T47D (cell line): Measurements from ENCODE around the gene PDE8A.
"Not testable (repeated sequence)": the region's sequence is repeated elsewhere in the genome, so short reads cannot be mapped to it uniquely, and the experiment has no call there.

Experiments used
- DNase-seq, 2 experiments: peaks; one replicate each; pipeline versions ENCODE4 v3.0.0 to v3.0.0-alpha.2; 2011 to 2012; ENCODE audit warnings: low read depth in 1 of 2, low spot score in 1 of 2
- JUND ChIP-seq: IDR thresholded peaks from 2 replicates; pipeline ENCODE4 v1.6.1; 2012; ENCODE audit warnings: low read depth
- in situ Hi-C: cut with HindIII; loops from 2 replicates; pipeline ENCODE4 v1.10.0; 2016; ENCODE audit warnings: low sequenced_read_pairs, low pct_unique_long_range_greater_than_20kb

The PDE8A gene

GRCh38 chr15:85162237-85162636, 180.6 kb downstream of the PDE8A start:
- in situ Hi-C loops, result no loop called here
- no peak for TF ChIP-seq JUND
- DNase-seq, result no peak

GRCh38 chr15:85164841-85165466, 183.3 kb downstream of the PDE8A start:
- DNase-seq, result peak in 1 of 2 experiments; percentile 68
- in situ Hi-C loops, result no loop called here
- no peak for TF ChIP-seq JUND

DNA sequence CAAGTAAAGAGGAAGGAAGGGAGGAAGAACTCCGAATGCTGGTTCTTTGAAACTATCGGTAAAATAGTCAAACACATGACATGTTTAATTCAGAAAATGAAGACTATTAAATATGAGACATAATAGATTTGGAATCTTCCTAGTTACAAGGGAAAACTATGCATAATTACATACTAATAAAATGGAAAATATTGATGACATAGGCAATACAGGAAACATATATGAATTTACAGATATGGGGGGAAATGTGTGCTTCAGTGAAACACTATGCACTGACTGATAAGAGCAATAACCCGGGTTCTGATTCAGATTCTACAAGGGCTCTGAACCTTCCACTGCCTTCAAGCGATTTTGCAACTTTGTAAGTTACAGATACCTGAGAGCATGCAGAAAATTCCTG, 185.9 kb downstream of the PDE8A start:
- DNase-seq, result no peak
- in situ Hi-C loops, result no loop called here
- no peak for TF ChIP-seq JUND

DNA sequence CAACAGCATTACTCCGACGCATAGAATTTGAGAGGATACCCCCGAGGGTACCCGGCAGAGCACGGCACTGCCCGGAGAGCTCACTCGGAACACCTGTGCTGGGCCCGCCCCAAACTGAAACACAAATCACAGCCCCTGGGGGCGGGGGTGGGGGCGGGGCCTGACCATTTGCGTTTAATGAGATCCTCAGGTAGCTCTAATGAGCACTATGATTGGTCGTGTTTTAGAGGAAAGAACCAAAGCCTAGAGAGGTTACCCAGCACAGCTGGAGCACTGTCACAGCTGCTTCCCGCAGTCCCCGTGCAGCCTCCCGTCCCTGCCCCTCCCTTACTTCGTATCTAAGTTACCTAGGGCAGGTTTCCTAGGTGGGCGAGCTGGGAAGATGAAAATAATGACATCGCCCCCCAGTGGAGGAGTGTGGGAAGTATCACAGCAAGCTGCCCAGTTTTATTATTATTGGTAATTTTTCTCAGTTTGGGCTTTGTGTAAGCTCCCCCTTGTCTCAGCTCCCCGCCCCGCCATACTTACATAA, 187.1 kb downstream of the PDE8A start:
- no peak for TF ChIP-seq JUND
- DNase-seq, result peak; percentile 63 to 93
- in situ Hi-C loops, result no loop called here

- no peak for TF ChIP-seq JUND
- in situ Hi-C loops, result no loop called here
- DNase-seq, result no peak
These were observed 190.1 kb downstream of the PDE8A start for GRCh38 chr15:85171736-85172135.

DNA sequence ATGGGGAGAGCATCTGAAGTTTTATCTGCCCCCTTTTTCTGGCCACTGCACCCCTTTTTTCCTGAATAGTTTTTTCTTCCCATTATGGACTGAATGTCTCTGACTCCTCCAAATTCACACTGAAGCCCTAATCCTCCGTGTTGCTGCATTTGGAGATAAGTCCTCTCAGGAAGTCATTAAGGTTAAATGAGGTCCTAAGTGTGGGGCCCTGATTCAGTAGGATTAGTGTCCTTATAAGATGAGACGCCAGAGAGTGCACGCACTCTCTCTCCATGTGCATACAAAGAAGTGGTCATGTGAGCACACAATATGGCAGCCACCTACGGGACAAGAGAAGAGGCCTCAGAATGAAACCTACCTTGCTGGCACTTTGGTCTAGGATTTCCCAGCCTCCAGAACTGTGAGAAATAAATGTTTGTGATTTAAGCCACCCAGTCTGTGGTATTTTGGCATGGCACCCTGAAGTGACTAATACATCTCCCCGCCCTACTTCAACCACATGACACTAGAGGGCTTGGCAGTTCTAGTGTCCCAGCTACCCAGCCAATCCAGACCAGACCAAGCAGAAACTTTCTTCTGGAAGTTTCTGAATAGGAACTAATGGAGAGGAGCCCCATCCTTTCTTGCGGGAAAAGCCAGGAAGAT, 191.3 kb downstream of the PDE8A start:
- DNase-seq, result no peak
- in situ Hi-C loops, result no loop called here
- TF ChIP-seq JUND, result no peak

DNA sequence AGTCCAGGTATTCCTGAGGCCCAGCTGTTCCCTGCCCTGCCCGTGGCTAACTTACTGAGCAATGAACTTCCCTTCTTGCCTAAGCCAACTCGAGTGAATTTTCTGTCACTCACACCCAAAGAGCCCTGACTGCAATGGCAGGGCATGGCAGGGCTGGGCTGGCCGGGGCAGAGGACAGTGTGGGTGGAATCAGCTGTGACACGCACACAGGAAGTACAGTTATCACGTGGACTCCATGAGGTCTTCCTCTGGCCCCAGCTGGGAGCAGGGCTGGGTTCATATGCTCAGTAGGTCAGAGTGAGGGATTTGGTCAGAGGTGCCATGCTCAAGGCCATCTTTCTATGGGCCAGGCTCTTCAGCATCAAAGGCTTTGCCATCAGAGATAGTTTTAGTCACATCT, 192.0 kb downstream of the PDE8A start:
- in situ Hi-C loops, DNase-seq: not testable (repeated sequence)

GRCh38 chr15:85174521-85174920, 192.9 kb downstream of the PDE8A start:
- no peak for DNase-seq
- TF ChIP-seq JUND, result no peak
- in situ Hi-C loops, result no loop called here

DNA sequence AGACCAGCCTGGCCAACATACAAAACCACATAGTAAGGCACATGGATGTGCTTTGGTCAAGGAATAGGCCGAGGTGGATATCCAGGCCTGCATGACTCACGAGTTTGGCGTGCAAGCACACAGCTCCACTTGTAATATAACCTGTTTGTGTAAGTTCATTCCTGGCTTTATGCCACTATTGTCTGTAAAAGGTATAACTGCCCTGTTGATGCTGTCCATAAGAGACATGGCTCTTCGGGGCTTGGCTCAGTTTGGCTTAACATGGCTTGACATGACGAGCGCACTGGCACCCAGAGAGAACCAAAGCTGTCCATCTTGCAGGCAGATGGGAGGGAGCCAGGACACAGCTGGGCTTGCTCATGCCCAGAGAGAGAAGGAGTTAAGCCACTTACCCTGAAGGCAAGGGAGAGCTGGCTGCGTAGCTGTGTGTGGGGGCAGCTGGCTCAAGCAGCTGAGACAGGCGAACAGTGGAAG, 195.4 kb downstream of the PDE8A start:
- peak in 1 of 2 experiments; percentile 83 for DNase-seq
- 0 out of 2 replicates have a peak, but pooled peaks have one; percentile 29 for TF ChIP-seq JUND
- in situ Hi-C loops, result not testable (repeated sequence)

DNA sequence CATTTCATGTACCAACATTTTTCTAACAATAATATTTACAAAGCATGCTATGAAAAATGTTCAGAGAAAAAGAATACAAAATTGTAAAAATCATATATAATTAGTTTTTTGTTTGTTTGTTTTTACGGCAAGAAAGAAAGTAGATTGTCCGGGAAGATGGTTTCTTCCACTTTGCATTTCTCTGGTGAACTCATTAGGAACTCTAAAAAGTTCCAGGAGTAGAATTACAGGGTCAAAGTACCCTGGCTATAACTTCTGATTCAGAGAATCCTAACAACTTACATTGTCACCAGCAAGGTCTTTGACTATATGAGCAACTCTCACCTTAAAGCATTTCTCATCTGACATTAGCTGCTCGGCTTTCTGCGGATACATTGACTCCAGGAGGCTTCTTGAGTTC, 196.7 kb downstream of the PDE8A start:
- no peak for TF ChIP-seq JUND
- in situ Hi-C loops, result no loop called here

GRCh38 chr15:85179700-85180099, 198.0 kb downstream of the PDE8A start:
- DNase-seq, result no peak
- no peak for TF ChIP-seq JUND
- in situ Hi-C loops, result no loop called here

More for the DNA sequence above, 196.7 kb downstream of the PDE8A start:
- no peak for DNase-seq

- DNase-seq, in situ Hi-C loops: not testable (repeated sequence)
These were observed 203.7 kb downstream of the PDE8A start for GRCh38 chr15:85185350-85185749.

GRCh38 chr15:85188171-85188577, 206.5 kb downstream of the PDE8A start:
- DNase-seq, in situ Hi-C loops: not testable (repeated sequence)
